H1 (cell line): ENCODE measurements around the gene SGCE. TPM values are rescaled to one million over a fixed set of nuclear protein-coding genes. Genes with fewer than 3 reads are reported as not detected.

ENCODE experiments used
- CTCF ChIA-PET: fragments of 300-600 bp; sonication (Branson Sonifier 250); formaldehyde crosslinking; loops from one replicate; lab custom pipeline; 2021; ENCODE audit not compliant: partially characterized antibody; lab: Charles Lee
- POLR2A ChIA-PET: fragments of 300-600 bp; sonication (Branson Sonifier 250); formaldehyde crosslinking; loops from one replicate; lab custom pipeline; 2021; ENCODE audit warnings: inconsistent platforms; ENCODE audit not compliant: partially characterized antibody; lab: Charles Lee
- DNase-seq, 2 experiments: peaks; one replicate each; pipeline versions ENCODE4 v3.0.0 to v3.0.0-alpha.2; 2010 to 2022; ENCODE audit warnings: low spot score in 2 of 2, low read depth in 1 of 2, mixed read lengths in 1 of 2
- FAIRE-seq: peaks from 2 replicates; lab custom pipeline; 2011; peaks lifted over from hg19 to GRCh38; lab: Jason Lieb, UNC
- H2AFZ ChIP-seq: 2 replicates; pipeline ENCODE4 v1.8.1; 2012; ENCODE audit warnings: low read length, inconsistent platforms
- H2AK5ac ChIP-seq: 2 replicates; pipeline ENCODE4 v1.6.1; 2013; ENCODE audit warnings: low read depth, low read length
- H2BK120ac ChIP-seq: replicated peaks from 2 replicates; pipeline ENCODE3; 2013; ENCODE audit warnings: low read depth, low read length, inconsistent platforms
- H2BK12ac ChIP-seq: 2 replicates; pipeline ENCODE4 v1.6.1; 2013; ENCODE audit warnings: low read depth, low read length
- H2BK15ac ChIP-seq: 2 replicates; pipeline ENCODE4 v1.6.1; 2013; ENCODE audit warnings: low read length
- H2BK20ac ChIP-seq: 2 replicates; pipeline ENCODE4 v1.6.1; 2013; ENCODE audit warnings: low read length
- H2BK5ac ChIP-seq: 2 replicates; pipeline ENCODE4 v1.6.1; 2013; ENCODE audit warnings: low read depth, low read length
- H3K14ac ChIP-seq: 2 replicates; pipeline ENCODE4 v1.6.1; 2013; ENCODE audit warnings: inconsistent platforms; ENCODE audit not compliant: insufficient read length
- H3K18ac ChIP-seq: 2 replicates; pipeline ENCODE4 v1.6.1; 2013; ENCODE audit warnings: low read length; ENCODE audit errors: extremely low read depth
- H3K23ac ChIP-seq: 2 replicates; pipeline ENCODE4 v1.6.1; 2013; ENCODE audit warnings: inconsistent platforms; ENCODE audit not compliant: insufficient read length
- H3K23me2 ChIP-seq: 2 replicates; pipeline ENCODE4 v1.6.1; 2013; ENCODE audit warnings: low read depth, low read length
- H3K27ac ChIP-seq: 2 replicates; pipeline ENCODE4 v1.6.1; 2011; ENCODE audit warnings: low read depth, low read length, inconsistent platforms
- H3K27me3 ChIP-seq, 4 experiments: replicated peaks in 1 of 4; 1 replicate in 1 of 4; 2 replicates in 3 of 4; pipeline versions ENCODE4 v1.6.1 to v1.8.1; 2011 to 2013; ENCODE audit warnings: low read length in 3 of 4, mild to moderate bottlenecking in 3 of 4, inconsistent platforms in 2 of 4, mixed read lengths in 2 of 4, moderate library complexity in 1 of 4; ENCODE audit not compliant: control insufficient read depth in 3 of 4, insufficient read depth in 3 of 4; ENCODE audit errors: extremely low read depth in 1 of 4
- H3K36me3 ChIP-seq, 4 experiments: 2 replicates each; pipeline versions ENCODE4 v1.6.1 to v1.8.1; 2011 to 2013; ENCODE audit warnings: mild to moderate bottlenecking in 4 of 4, low read length in 3 of 4, moderate library complexity in 2 of 4, control low read depth in 1 of 4, inconsistent platforms in 1 of 4; ENCODE audit not compliant: insufficient read depth in 4 of 4, control insufficient read depth in 2 of 4
- H3K4ac ChIP-seq: replicated peaks from 2 replicates; pipeline ENCODE3; 2013; ENCODE audit warnings: low read length, low read depth, mixed read lengths, inconsistent platforms; ENCODE audit not compliant: insufficient read length
- H3K4me1 ChIP-seq, 4 experiments: replicated peaks in 1 of 4; 1 replicate in 1 of 4; 2 replicates in 3 of 4; pipeline versions ENCODE4 v1.6.1 to v1.8.1; 2011 to 2013; ENCODE audit warnings: low read length in 3 of 4, inconsistent platforms in 2 of 4, mixed read lengths in 1 of 4; ENCODE audit not compliant: insufficient read depth in 4 of 4, control insufficient read depth in 3 of 4
- H3K4me2 ChIP-seq, 2 experiments: 2 replicates each; pipeline versions ENCODE4 v1.6.1 to v1.8.1; 2011 to 2013; ENCODE audit warnings: low read depth in 2 of 2, low read length in 2 of 2, control low read depth in 1 of 2, inconsistent platforms in 1 of 2, mild to moderate bottlenecking in 1 of 2; ENCODE audit not compliant: insufficient read depth in 1 of 2
- H3K4me3 ChIP-seq, 4 experiments: fragments of 200-600, 300-600 bp in 1 of 4; sonication (generic), shearing (Covaris generic), sonication (Bioruptor Twin) in 1 of 4; 2 replicates each; pipeline versions ENCODE4 v1.5.1 to v1.8.1; 2011 to 2016; ENCODE audit warnings: low read length in 4 of 4, low read depth in 3 of 4, control low read depth in 2 of 4, inconsistent platforms in 2 of 4, mild to moderate bottlenecking in 2 of 4, mixed read lengths in 1 of 4, moderate library complexity in 1 of 4; ENCODE audit not compliant: insufficient read depth in 2 of 4; ENCODE audit errors: extremely low read depth in 1 of 4
- H3K56ac ChIP-seq: replicated peaks from 2 replicates; pipeline ENCODE3; 2013; ENCODE audit warnings: low read depth, mild to moderate bottlenecking, mixed read lengths, low read length, inconsistent platforms; ENCODE audit not compliant: insufficient read length
- H3K79me1 ChIP-seq: 2 replicates; pipeline ENCODE4 v1.6.1; 2013; ENCODE audit warnings: low read depth, low read length, control low read depth
- H3K79me2 ChIP-seq, 2 experiments: 2 replicates each; pipeline versions ENCODE4 v1.6.1 to v1.8.1; 2012 to 2013; ENCODE audit warnings: low read length in 2 of 2, mild to moderate bottlenecking in 2 of 2, inconsistent platforms in 1 of 2; ENCODE audit not compliant: insufficient read depth in 2 of 2, control insufficient read depth in 1 of 2
- H3K9ac ChIP-seq, 4 experiments: replicated peaks in 1 of 4; 1 replicate in 1 of 4; 2 replicates in 3 of 4; pipeline versions ENCODE4 v1.6.1 to v1.8.1; 2011 to 2013; ENCODE audit warnings: low read depth in 3 of 4, low read length in 3 of 4, control low read depth in 2 of 4, mild to moderate bottlenecking in 2 of 4, moderate library complexity in 2 of 4, inconsistent platforms in 1 of 4; ENCODE audit errors: extremely low read depth in 1 of 4
- H3K9me3 ChIP-seq, 2 experiments: 2 replicates each; pipeline versions ENCODE4 v1.6.1 to v1.8.1; 2012 to 2013; ENCODE audit warnings: mild to moderate bottlenecking in 2 of 2, moderate library complexity in 2 of 2, control low read depth in 1 of 2, inconsistent platforms in 1 of 2, low read depth in 1 of 2, low read length in 1 of 2, mixed read lengths in 1 of 2; ENCODE audit not compliant: insufficient read depth in 2 of 2
- H4K20me1 ChIP-seq, 2 experiments: replicated peaks in 1 of 2; 2 replicates each; pipeline versions ENCODE3 to v1.8.1; 2011 to 2013; ENCODE audit warnings: inconsistent platforms in 2 of 2, low read length in 2 of 2, mild to moderate bottlenecking in 1 of 2; ENCODE audit not compliant: insufficient read depth in 2 of 2, control insufficient read depth in 1 of 2
- H4K5ac ChIP-seq: 2 replicates; pipeline ENCODE4 v1.6.1; 2013; ENCODE audit warnings: low read length, low read depth, mixed read lengths, inconsistent platforms; ENCODE audit not compliant: insufficient read length
- H4K8ac ChIP-seq: 2 replicates; pipeline ENCODE4 v1.8.0; 2013; ENCODE audit warnings: mild to moderate bottlenecking, moderate library complexity, low read length, inconsistent platforms; ENCODE audit not compliant: insufficient read depth; ENCODE audit errors: extremely low read depth
- H4K91ac ChIP-seq: replicated peaks from 2 replicates; pipeline ENCODE3; 2013; ENCODE audit warnings: low read length, mixed read lengths, inconsistent platforms; ENCODE audit not compliant: insufficient read length
- ATF2 ChIP-seq: IDR thresholded peaks from 2 replicates; pipeline ENCODE4 v1.6.1; 2012; ENCODE audit warnings: low read length, inconsistent platforms
- BCL11A ChIP-seq, 2 experiments: IDR thresholded peaks; one replicate each; pipeline ENCODE4 v1.6.1; 2011; ENCODE audit warnings: low read depth in 2 of 2, low read length in 2 of 2, mild to moderate bottlenecking in 2 of 2
- CHD1 ChIP-seq: IDR thresholded peaks from 2 replicates; pipeline ENCODE4 v1.6.1; 2012; ENCODE audit warnings: low read depth, low read length, improper control_type of control experiment
- HDAC6 ChIP-seq: IDR thresholded peaks from one replicate; pipeline ENCODE4 v1.7.1; 2012; ENCODE audit warnings: low read depth, mild to moderate bottlenecking, inconsistent platforms, low read length, moderate library complexity
- POU5F1 ChIP-seq: IDR thresholded peaks from 2 replicates; pipeline ENCODE4 v1.6.1; 2011; ENCODE audit warnings: low read depth, mild to moderate bottlenecking, low read length, moderate library complexity
- RFX5 ChIP-seq: IDR thresholded peaks from 2 replicates; pipeline ENCODE4 v1.6.1; 2011; ENCODE audit warnings: low read depth, low read length, improper control_type of control experiment, borderline replicate concordance
- SAP30 ChIP-seq: fragments of 300-600 bp; sonication (generic); IDR thresholded peaks from 2 replicates; pipeline ENCODE4 v1.7.1; 2012; ENCODE audit warnings: low read length, moderate library complexity, mild to moderate bottlenecking, inconsistent platforms; ENCODE audit not compliant: insufficient read depth, insufficient replicate concordance
- TCF12 ChIP-seq: IDR thresholded peaks from 2 replicates; pipeline ENCODE4 v1.6.1; 2011; ENCODE audit warnings: low read depth, mild to moderate bottlenecking, low read length
- YY1 ChIP-seq: IDR thresholded peaks from 2 replicates; pipeline ENCODE4 v1.6.1; 2011; ENCODE audit warnings: low read depth, mild to moderate bottlenecking, low read length
- WGBS, 2 experiments: shearing (Covaris generic) in 1 of 2; methylation state at CpG; one replicate each; pipeline versions ENCODE4 v1.1.6 to v1.1.7; 2013 to 2015; ENCODE audit warnings: low lambda C conversion rate in 2 of 2, mixed read lengths in 2 of 2, inconsistent platforms in 1 of 2, low coverage in 1 of 2, missing lambda C conversion rate in 1 of 2; ENCODE audit not compliant: insufficient replicate concordance in 2 of 2, insufficient coverage in 1 of 2, insufficient read length in 1 of 2; ENCODE audit errors: extremely low coverage in 1 of 2, missing lambda C conversion rate in 1 of 2; 5-methylcytosine and 5-hydroxymethylcytosine counted together
- polyA plus RNA-seq, 7 experiments: library from polyadenylated mRNA; depleted of rRNA in 3 of 7; stranded (reverse) in 5 of 7; unstranded in 2 of 7; fragments of >200 nt in 5 of 7; fragments of 200-250 nt in 2 of 7; gene quantifications; 1 replicate in 5 of 7; 2 replicates in 1 of 7; 4 replicates in 1 of 7; pipeline versions ENCODE4 v1.2.1 to v1.2.3, GENCODE V29; 2011 to 2013; ENCODE audit warnings: missing spikeins in 2 of 7, mixed read lengths in 2 of 7
- total RNA-seq: library from RNA; stranded (reverse); fragmentation: NEBNext Ultra II Directional; extraction: Animal tissue kit (Norgen Biotek cat#: 25700); gene quantifications from 2 replicates; pipeline ENCODE4 v1.2.1, GENCODE V29; 2021

The SGCE gene
- total and polyA plus RNA-seq, 2 of the 8 experiments (the other 6 are each of a cell fraction or from before 2014, with no cell fraction given): 12.8 to 25.0 TPM

- DNase-seq: no peak
- no peak overlapping the region for H4K5ac ChIP-seq
- H4K91ac ChIP-seq: no peak overlapping the region
- no peaks in the 10 kb centered on the region for H3K23me2 ChIP-seq
- H3K4ac ChIP-seq: no peak overlapping the region
- no peak overlapping the region for H3K9ac ChIP-seq
- no peaks in the 10 kb centered on the region for H4K20me1 ChIP-seq
- H3K14ac ChIP-seq: no peak overlapping the region
- H3K4me1 ChIP-seq: no peaks in the 10 kb centered on the region
- H3K79me2 ChIP-seq: no peaks in the 10 kb centered on the region
- H3K4me2 ChIP-seq: no peak overlapping the region
- no peak for FAIRE-seq
- H2BK15ac ChIP-seq: no peak overlapping the region
- no peak overlapping the region for H4K8ac ChIP-seq
- H2BK120ac ChIP-seq: no peak overlapping the region
- H2AK5ac ChIP-seq: no peak overlapping the region
- CTCF ChIA-PET: interaction anchor here (1.6 kb wide), 1 partner anchor 182 kb away, joined by 4 read pairs; no protein-coding TSS in a partner anchor
- H3K36me3 ChIP-seq: peaks cover 0 to 3% (median 0%) of the 10 kb centered on the region in 4 experiments; a peak in 1 of 8 replicates
- H3K9me3 ChIP-seq: no peaks in the 10 kb centered on the region
- POLR2A ChIA-PET: no interaction called here
- no peak overlapping the region for H3K4me3 ChIP-seq
- H2BK12ac ChIP-seq: no peak overlapping the region
- no peaks in the 10 kb centered on the region for H3K27me3 ChIP-seq
- no peak overlapping the region for H3K23ac ChIP-seq
- H2AFZ ChIP-seq: no peak overlapping the region
- no peak overlapping the region for H2BK20ac ChIP-seq
- H3K18ac ChIP-seq: no peak overlapping the region
- 94% methylated on average over 1 of the region's 1 CpG; no CpG with 5 or more reads in 1 of the 2 experiments for WGBS, 2 experiments
- no peak overlapping the region for H3K56ac ChIP-seq
- no peak overlapping the region for H2BK5ac ChIP-seq
- H3K79me1 ChIP-seq: no peaks in the 10 kb centered on the region
- no peak overlapping the region for H3K27ac ChIP-seq
- TF ChIP-seq BCL11A (IDR thresholded peaks at IDR 0.05; ENCODE audit: low read depth in 2 of 2, low read length in 2 of 2) (no peak), YY1 (no peak), ATF2 (no peak), SAP30 (no peak), RFX5 (no peak), HDAC6 (no peak), CHD1 (no peak), POU5F1 (no peak), TCF12 (no peak)
Observed at GRCh38 chr7:94618126-94618525, 37.8 kb downstream of the SGCE start.
